NK-92 (cell line): ENCODE results near the gene FGF14.

Experiments
- DNase-seq: peaks from one replicate; lab custom pipeline; 2025; ENCODE audit not compliant: unreplicated experiment; lab: John Stamatoyannopoulos, UW

The FGF14 gene

DNA sequence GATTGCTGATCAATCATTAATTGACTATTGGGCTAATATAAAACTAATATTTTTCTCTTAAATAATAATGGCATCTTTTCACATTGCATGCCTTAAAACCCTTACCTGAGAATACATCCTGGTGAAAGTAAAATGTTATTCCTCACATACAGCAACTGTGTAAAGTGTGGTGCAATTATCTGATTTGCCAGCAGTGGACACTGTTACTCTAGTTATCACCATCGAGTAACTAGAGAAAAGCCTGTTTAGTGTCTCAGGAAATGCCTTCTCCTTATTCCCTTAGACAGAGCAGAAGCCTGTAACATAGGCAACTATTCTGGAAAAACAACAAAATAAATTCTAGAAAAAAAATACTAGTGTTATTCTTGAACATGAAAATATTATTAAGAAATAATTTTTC, 459.8 kb downstream of the FGF14 start:
- no peak for DNase-seq

DNA sequence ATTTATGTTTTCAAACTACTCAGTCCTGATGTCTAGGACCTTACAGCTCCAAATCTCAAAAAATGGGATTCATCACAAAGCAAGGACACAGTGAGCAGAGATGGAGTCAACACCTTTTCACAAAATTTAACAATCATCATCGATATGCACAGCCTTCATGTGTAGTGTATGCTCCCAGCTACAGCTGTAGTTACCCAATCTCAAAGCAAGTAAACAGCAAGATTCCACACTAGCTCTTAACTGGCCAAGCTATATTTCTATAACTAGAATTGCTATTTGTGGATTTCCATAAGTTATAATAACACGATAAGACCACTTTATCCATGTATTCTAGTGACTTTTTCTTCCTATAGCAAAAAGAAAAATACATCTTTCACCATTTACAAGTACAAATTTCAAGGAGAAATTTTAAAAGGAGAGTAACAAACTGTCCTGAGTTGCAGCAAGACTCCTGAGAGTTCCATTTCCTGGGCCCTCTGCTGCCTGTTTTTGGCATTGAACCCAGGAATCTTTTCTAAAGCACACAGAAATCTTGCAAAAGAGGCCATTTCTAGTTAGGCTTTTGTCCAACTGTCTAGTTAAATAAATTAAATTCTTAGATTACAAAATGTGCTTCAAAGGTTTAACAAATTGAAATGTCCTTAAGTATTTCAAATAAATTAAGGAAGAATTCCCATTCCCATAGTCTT, 460.6 kb downstream of the FGF14 start:
- no peak for DNase-seq

DNA sequence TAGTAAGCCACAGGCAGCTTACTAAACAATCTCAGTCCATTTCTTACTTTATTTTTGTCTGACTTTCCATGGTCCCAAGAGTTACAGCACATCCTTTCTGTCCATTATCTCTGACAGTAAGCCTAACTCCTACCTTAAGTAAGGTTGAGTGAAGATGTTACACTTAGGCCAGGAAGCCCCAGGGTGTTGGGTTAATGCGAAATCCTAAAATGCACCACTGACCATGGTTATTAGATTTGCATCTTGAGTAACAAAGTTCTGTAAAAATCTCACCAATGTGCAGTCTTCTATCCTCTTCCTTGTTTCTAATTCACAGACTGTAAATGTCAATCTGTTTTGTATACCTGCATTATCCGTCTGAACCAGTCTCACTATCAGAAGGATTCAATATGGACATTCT, 462.5 kb downstream of the FGF14 start:
- DNase-seq = no peak

DNA sequence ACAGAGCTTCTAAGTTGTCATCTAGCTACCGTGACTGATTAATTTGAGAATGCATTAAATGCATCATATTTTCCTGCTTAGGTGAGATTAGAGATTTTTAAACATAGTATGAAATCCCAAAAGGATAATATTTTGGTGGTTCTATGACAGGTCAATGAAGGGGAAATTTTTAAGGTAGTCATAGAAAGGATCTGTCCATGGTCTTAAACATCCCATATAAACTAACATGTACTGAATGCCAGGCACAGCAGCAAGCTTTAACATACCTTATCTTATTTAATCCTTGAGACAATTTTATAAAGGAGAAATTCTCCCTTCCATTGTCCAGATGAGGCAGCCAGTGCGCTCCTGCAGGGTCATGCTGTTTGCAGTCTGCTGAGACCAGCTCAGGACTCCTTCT, 466.0 kb downstream of the FGF14 start:
- no peak for DNase-seq

DNA sequence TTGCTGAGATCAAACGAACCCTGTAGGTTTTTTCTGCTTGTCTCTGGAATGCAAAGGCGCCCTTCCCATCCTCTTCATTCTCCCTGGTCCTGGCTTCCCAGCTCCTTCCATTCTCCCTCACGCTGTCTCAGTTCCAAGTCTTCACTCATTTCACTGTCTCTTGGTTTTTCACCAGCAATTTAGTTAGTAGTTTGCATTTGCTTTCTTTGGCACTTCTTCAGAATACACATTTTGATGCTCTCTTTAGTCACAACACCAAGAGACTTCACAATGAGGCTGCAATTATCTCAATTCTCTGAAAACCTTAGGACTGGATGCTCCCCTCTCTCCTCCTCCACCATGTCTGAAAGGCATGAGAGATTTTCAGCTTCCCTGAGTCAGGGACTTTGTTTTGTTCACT, 470.7 kb downstream of the FGF14 start:
- DNase-seq = no peak

DNA sequence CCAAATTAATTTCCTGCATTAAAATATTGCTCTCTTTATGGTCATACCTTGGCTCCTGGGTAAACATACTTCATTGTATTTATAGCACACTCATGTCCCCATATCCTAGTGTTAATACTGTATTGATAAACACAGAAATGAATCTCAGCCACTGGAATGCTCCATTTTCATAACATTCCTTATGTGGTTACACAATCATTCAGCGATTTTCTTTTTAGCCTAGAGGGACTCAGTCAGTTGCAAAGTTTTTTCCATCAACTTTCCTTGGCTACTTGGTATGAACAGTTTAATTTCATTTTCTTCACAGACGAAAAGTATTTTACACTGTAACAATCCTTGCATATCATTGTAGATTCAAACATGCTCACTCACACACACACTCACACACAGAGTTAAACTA, 471.5 kb downstream of the FGF14 start:
- no peak for DNase-seq

DNA sequence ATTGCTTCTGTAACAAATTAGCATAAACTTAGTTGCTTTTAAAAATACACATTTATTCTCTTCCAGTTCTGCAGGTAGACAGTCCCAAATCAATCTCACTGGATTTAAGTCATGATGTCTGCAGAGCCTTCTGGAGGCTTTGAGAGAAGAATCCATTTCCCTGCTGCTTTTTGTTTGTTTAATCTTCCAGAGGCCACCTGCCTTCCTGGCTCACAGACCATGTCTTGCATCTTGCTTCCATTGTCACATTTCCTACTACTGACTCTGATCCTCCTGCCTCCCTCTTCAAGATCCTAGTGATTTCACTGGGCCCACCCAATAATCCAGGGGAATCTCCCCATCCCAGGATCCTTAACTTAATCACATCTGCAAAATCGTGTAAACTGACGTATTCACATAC, 476.1 kb downstream of the FGF14 start:
- no peak for DNase-seq

DNA sequence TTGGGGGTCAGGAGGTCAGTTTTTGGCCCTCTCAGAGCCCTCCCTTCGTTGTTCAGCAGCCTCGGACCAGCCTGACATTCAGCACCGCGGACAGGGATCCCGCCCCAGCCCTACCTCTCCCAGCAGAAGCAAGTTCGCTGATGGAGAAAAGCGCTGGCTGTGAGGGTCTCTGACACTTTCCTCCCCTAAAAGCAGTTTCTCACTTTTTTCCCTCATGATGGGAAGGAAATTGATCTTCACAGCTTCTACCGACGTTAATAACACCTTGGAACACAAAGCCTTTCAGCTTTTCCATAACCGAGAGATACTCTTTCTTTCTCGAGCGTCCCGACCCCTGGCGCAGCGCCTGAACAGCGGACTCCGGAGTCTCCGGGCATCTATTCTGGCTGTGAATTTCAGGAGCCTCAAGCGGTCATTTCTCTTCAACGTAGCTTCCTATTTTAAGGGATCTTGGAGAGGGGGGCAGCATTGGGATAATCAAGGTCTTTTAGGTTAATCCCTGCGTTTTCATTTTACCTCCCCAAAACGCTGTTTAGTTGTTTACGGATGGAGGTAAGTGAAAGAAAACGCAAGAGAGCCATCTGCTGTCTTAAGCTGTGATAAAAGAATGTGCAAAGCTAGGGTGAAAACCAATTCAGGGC, 482.2 kb downstream of the FGF14 start:
- no peak for DNase-seq

DNA sequence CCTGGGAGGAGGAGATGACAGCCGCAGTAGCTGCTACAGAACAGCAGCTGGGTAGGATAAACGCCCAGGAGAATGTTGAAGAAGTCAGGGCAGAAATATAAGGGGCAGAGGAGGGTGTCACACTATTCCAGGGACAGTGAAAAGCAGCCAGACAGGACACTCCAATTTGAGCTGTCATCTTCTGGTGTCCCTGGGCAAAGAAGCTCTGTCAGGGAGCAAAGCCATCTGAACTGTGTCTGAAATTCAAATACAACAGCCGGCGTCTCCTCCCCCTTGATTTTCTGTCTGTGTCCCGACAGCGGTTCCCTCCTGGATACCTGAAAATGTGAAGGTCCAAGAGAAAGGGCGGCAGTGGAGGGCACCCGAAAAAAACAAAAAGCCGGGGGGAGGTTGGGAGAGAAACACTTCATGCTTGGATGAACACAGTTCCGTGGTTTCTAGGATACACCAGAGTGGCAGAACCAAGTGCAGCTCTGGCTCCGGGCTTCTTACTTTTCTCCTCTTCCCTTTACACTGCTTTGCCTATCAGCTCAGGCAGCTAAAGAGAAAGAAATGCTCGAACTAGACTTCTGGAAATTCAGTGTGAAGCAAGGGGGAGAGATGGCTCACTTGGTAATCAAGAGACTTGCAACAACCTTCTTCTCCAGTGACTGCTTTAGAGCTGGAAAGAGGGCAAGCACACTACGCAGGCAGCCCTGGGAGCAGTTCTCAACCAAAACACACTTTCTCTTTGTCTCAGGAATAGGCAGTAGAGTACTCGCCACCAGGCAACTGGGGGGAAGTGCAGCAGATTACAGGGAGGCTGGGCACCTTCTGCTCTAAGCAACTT, 483.8 kb downstream of the FGF14 start:
- DNase-seq = no peak

DNA sequence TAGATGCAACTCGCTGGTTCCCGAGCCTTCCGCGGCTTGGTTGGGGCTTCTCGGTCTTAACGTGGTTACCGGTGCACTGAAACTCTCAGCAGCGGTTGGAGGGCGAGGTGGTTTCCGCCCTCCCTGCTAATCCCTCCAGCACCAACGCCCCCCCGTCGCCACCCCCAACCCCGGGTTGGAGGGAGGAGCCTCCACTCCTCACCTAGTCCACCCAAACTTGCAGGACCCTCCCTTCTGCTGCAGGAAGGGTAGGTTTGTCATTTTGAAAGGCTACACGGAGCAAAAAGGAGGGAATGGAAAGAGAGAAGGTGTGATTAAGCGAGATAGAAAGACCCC, 484.4 kb downstream of the FGF14 start:
- no peak for DNase-seq

DNA sequence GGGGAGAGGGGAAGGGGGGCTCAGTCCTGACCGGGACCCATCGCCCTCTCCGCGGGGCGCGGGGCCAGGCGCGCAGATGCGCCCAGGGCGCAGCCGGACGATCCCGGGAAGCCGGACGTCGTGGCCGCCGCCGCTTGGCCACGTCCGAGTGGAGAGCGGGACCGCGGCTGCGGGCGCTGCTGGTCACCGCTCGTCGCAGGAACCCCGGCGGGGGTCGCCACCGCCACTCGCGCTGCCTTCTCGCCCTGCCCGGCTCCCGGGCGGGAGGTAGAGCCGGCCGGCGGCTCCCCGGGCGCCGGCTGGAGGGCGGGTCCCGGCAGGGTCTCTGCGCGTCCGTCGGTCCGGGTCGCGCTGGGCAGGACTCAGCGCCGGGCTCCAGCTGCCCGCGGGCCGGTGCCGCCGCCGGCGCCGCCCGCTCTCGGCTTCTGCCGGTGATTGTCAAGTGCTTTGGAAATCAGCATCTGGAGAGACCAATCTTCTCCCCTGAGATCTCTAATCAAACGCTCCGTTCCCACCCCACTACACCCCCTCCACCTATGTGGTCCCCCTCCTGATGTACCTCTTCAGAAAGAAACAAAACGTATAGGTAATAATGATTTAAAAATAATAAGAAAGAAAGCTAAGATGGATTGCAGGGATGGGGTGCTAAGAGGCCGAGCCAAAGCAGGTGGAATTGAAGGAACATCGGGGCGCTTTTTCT, 484.9 kb downstream of the FGF14 start:
- DNase-seq = no peak

DNA sequence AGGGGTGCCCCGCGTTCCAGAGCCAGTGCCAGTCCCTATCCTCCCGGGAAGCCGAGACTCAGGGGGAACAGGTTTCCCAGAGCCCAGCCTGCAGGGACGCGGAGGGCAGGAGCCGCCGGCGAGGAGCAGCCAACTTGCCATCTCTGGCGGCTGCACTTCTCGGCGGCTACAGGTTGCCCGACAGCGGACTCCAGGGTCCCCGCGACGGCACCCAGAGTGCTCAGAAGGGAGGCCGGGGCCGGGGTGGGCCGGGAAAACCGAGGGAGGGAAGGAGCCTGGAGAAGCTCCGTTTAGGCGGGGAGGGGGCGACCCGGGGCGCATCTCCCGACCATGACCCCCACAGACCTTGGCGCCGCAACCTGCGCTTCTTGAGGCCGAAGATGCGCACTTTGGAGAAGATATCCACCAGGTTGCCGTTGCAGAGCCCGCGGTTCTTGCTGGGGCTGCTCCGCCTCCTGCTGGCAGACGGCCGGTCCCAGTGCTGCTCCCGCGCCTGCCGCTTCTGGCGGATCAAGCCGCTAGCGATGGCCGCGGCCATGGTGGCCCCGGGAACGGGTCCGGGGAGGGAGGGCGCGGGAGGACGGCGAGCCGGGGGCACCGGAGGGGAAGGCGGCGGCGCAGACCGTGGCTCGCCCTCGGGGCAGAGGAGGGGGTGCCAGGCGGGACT, 485.6 kb downstream of the FGF14 start:
- DNase-seq = no peak

DNA sequence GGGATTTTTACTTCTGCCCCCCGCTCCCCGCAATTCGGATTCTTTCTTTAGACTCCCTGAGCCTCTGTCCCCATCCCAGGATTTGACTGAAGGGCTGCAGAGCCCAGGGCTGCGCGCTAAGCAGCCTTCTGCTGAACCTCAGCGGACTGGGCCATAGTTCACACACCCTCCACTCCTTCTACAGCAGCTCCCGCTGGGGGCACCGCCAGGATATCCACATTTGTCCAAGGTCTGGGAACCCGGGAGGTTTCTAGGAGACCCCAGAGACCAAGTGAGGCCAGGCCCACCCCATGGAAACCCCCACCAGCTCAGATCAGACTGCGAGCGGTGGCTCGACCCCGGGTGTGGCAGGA, 486.1 kb downstream of the FGF14 start:
- DNase-seq = no peak

DNA sequence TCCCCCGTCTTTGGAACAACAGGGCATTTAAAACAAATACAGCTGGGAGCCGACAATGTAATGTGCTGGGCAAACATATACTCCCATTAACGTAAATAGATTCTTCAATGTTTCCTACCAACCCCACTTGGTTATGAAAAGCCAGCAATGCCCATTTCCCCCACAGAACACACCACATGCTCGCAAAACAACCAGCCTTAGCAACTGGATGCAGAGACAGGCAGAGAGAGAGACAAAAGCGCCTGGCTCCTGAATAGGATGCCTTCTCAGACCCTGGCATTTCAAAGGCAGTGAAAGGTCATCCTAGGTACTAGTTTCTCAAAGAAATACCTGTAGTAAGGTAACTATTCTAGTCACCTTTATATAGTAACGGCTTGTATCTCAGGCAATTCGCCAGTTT, 486.5 kb downstream of the FGF14 start:
- no peak for DNase-seq

DNA sequence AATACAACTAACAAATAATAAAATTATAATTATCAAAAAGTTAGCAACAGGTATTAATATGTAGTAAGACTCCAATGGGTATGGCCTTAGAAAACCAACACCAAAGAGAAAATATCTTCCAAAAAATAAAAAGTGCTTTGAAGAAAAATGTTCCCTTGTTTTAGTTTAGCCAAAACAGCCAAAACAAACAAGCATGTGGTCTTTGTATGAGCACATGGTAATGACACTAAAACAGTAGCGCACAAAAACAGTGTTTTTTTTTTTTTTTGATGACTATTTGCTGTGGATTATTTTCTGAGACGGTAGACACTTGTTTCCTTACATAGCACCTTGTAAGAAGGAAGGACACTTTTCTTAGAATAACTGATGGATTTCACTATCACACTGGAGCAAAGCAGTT, 490.1 kb downstream of the FGF14 start:
- DNase-seq = no peak

DNA sequence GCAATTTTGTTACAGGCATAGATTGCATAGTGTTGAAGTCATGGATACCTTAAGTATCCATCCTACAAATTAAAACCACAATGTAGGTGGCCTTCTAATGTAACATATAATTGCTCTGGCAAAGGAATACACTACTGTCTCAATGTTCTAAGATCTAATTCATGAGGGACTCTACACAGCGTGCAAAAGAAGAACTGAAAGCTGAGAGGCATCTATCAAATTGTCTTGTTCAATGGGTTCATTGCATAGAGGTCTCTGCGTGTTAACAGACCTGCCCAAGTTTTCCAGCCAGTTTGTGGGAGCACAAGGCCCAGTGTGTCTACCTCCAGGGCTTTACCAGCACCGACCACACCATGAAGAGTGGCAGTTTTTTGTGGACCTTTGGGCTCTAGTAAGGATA, 498.0 kb downstream of the FGF14 start:
- no peak for DNase-seq

DNA sequence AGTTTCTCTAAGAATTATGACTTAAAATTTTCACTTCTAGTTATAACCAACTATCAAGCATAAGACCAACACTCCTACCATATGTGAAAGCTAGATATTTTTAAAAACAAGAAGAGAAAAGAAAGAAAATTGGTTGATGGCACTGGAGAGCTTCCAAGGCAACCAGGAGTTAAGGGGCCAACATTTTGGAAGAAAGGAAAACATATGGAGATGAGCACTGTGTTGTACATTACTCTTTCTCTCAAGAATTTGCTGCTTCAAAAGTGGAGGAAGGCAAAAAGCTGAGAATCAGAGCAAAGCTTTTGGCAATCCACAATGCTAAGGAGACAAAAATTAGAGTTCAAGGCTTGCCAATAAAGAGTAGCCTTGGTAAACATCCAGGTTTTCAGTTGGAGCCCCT, 503.2 kb downstream of the FGF14 start:
- DNase-seq = no peak

DNA sequence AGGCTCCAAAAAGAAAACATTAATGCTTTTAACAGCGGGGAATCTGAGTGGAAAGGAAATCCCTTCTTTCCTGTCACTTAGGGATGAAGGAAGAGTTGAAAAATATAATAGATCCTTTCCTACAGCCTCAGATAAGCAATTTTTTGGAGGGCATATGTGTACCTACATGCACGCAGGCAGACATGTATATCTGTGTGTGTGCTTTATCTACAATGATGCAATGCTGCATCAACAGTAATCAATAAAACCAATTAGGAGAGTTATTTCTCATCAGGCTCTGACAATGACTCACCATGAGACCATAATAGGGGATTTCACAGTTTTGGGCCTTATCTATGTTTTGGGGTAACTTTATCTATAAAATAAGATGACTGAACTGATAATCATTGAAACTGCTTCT, 505.3 kb downstream of the FGF14 start:
- no peak for DNase-seq

DNA sequence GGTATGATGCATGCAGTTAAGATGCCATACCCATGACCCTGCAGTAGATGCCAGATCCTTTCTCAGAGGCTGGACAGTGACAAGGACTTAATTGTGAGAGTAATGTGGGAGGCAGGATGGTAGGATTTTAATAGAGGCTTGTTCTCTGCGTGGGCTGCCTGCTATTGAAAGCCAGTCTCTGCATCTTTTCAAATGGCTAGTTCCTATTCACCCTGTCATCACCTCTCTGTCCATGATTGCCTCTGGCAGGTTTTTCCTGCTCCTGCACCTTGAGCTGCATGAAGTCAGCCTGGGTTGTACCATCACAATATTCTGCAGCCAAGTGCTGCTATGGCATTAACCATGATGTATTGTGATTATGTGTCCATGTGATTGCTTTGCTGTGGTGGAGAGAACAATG, 508.8 kb downstream of the FGF14 start:
- DNase-seq = no peak

DNA sequence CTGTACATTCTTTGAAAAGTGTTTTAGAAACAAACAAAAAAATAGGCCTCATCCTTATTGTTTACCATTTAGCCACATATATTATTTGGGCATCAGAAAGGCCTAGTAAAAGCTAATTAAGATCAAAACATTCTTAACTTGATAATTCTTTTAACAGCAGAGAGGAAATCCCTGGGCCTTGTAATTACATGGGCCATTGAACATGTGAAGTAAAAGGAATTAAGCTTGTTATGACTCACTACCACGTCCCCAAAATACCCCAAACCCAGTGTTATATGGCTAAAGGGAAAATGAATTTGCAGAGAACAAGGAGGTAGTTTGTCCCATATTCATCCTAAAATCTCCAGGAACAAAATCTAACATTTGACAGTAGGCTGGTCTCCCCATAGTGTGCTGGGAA, 509.6 kb downstream of the FGF14 start:
- no peak for DNase-seq

DNA sequence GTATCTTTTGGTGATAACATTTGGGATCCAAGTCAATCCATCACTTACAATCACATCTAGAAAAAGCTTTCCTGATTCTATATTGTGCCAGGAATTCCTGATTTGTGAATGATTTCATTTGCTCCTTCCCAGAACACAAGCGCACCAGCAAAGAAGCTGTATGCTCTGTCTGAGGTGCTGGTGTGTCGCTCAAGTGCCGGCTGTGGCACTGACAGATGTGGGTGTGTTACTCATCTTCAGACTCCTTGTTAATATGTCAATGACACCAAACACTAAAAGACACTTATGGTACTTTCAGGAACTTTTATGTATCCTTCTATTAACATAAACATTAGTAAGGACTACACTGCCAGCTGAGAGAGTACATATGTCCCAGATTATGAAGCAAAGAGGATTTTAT, 520.3 kb downstream of the FGF14 start:
- no peak for DNase-seq
